ENCODE data around the gene LGALS3BP.

- TF ChIP-seq GATA1 (IDR thresholded peaks at IDR 0.05; ENCODE audit: low read depth, low read length) = no peak
- no peak for TF ChIP-seq POLR2A (IDR thresholded peaks at IDR 0.05; ENCODE audit: low read length)
Measured at GRCh38 chr17:79019261-79019631, 39.5 kb upstream of the LGALS3BP start.

Measured in erythroblast (primary cell).